GM21529 (cell line): ENCODE measurements around the gene SSPN.

Experiments
- ATAC-seq: cut with Tn5 transposase; IDR thresholded peaks from one replicate; pipeline ENCODE4 v1.9.1; 2021; ENCODE audit not compliant: unreplicated experiment

SSPN gene

GRCh38 chr12:26185532-26186320, 9.6 kb upstream of the SSPN start:
- no peak for ATAC-seq

- ATAC-seq: no peak
These were observed 8.2 kb upstream of the SSPN start for GRCh38 chr12:26187014-26187798.

- no peak for ATAC-seq
These were observed 7.2 kb upstream of the SSPN start for GRCh38 chr12:26188127-26188526.

- no peak for ATAC-seq
These were observed 6.7 kb upstream of the SSPN start for GRCh38 chr12:26188641-26189040.

- ATAC-seq: no peak
These were observed 3.2 kb upstream of the SSPN start for GRCh38 chr12:26192142-26192541.

GRCh38 chr12:26193539-26193938, 1.8 kb upstream of the SSPN start:
- no peak for ATAC-seq

- ATAC-seq: peak; percentile 62
These were observed 458 bp downstream of the SSPN start for GRCh38 chr12:26195641-26196420.

- no peak for ATAC-seq
These were observed 996 bp downstream of the SSPN start for GRCh38 chr12:26196421-26196716.

GRCh38 chr12:26197832-26198231, 2.5 kb downstream of the SSPN start:
- no peak for ATAC-seq

GRCh38 chr12:26198742-26199141, 3.4 kb downstream of the SSPN start:
- no peak for ATAC-seq

GRCh38 chr12:26203167-26203780, 7.9 kb downstream of the SSPN start:
- ATAC-seq: no peak

- ATAC-seq: no peak
These were observed 9.4 kb downstream of the SSPN start for GRCh38 chr12:26204612-26205289.

- no peak for ATAC-seq
These were observed 9.9 kb downstream of the SSPN start for GRCh38 chr12:26205298-26205697.

GRCh38 chr12:26205941-26206340, 10.6 kb downstream of the SSPN start:
- ATAC-seq: no peak

GRCh38 chr12:26211331-26211730, 16.0 kb downstream of the SSPN start:
- ATAC-seq: no peak

- no peak for ATAC-seq
These were observed 17.0 kb downstream of the SSPN start for GRCh38 chr12:26212396-26212795.

GRCh38 chr12:26212988-26213387, 17.6 kb downstream of the SSPN start:
- ATAC-seq: no peak

GRCh38 chr12:26214121-26214520, 18.7 kb downstream of the SSPN start:
- ATAC-seq: no peak

- ATAC-seq: no peak
These were observed 24.4 kb downstream of the SSPN start for GRCh38 chr12:26219736-26220135.

GRCh38 chr12:26224657-26225056, 29.3 kb downstream of the SSPN start:
- ATAC-seq: no peak

- no peak for ATAC-seq
These were observed 30.7 kb downstream of the SSPN start for GRCh38 chr12:26226122-26226521.
